CD4-positive, alpha-beta T cell (primary cell): Measurements from ENCODE around the gene MSGN1. TPM values are rescaled to one million over a fixed set of nuclear protein-coding genes. Genes with fewer than 3 reads are reported as not detected.

ENCODE experiments used
- ATAC-seq: fragments of 200-7000 bp; cut with Tn5 transposase; one replicate; pipeline ENCODE4 v1.10.0; 2022; ENCODE audit warnings: mild to moderate bottlenecking; ENCODE audit not compliant: poor library complexity
- CTCF ChIA-PET: fragments of 350-600 bp; sonication (Branson Sonifier 250); formaldehyde crosslinking; loops from one replicate; lab custom pipeline; 2021; ENCODE audit warnings: antibody characterized with exemption, inconsistent platforms; lab: Charles Lee
- POLR2A ChIA-PET: fragments of 350-600 bp; sonication (Branson Sonifier 250); formaldehyde crosslinking; loops from one replicate; lab custom pipeline; 2021; ENCODE audit warnings: antibody characterized with exemption, inconsistent platforms; lab: Charles Lee
- DNase-seq, 14 experiments: peaks; one replicate each; pipeline ENCODE4 v3.0.0-alpha.2; 2013 to 2020; ENCODE audit warnings: mixed read lengths in 2 of 14
- H3K27ac ChIP-seq, 2 donors: one replicate each; pipeline versions ENCODE4 v1.5.1 to v1.7.0; 2013; ENCODE audit warnings: low read length in 2 of 2, low read depth in 1 of 2, mild to moderate bottlenecking in 1 of 2
- H3K27me3 ChIP-seq, 2 experiments: 1 replicate in 1 of 2; 2 replicates in 1 of 2; pipeline versions ENCODE4 v1.6.1 to v1.7.0; 2013; ENCODE audit warnings: low read length in 2 of 2, control low read depth in 1 of 2, mild to moderate bottlenecking in 1 of 2, moderate library complexity in 1 of 2; ENCODE audit not compliant: insufficient read depth in 2 of 2, control insufficient read depth in 1 of 2
- H3K36me3 ChIP-seq: one replicate; pipeline ENCODE4 v1.6.1; 2013; ENCODE audit warnings: low read length, control low read depth; ENCODE audit not compliant: insufficient read depth
- H3K4me1 ChIP-seq: one replicate; pipeline ENCODE4 v1.6.1; 2013; ENCODE audit warnings: low read length, control low read depth; ENCODE audit not compliant: insufficient read depth
- H3K4me3 ChIP-seq: one replicate; pipeline ENCODE4 v1.5.1; 2013; ENCODE audit warnings: mild to moderate bottlenecking, low read length, moderate library complexity
- H3K9me3 ChIP-seq, 2 experiments: 1 replicate in 1 of 2; 2 replicates in 1 of 2; pipeline versions ENCODE4 v1.6.1 to v1.7.0; 2013; ENCODE audit warnings: low read length in 2 of 2, mild to moderate bottlenecking in 2 of 2, control low read depth in 1 of 2, moderate library complexity in 1 of 2; ENCODE audit not compliant: control insufficient read depth in 1 of 2, insufficient read depth in 1 of 2
- H3K27ac Mint-ChIP-seq: one replicate; pipeline ENCODE4 v1.8.0; 2020; ENCODE audit warnings: mixed read lengths
- H3K27me3 Mint-ChIP-seq: one replicate; pipeline ENCODE4 v1.8.0; 2021; ENCODE audit warnings: mixed read lengths
- H3K36me3 Mint-ChIP-seq: one replicate; pipeline ENCODE4 v1.8.0; 2021; ENCODE audit warnings: low read depth, mixed read lengths
- H3K4me1 Mint-ChIP-seq: one replicate; pipeline ENCODE4 v1.8.0; 2021; ENCODE audit warnings: low read depth, mixed read lengths
- H3K4me3 Mint-ChIP-seq: one replicate; pipeline ENCODE4 v1.8.0; 2020; ENCODE audit warnings: mild to moderate bottlenecking, mixed read lengths
- H3K9me3 Mint-ChIP-seq: one replicate; pipeline ENCODE4 v1.8.0; 2020; ENCODE audit warnings: mixed read lengths
- CTCF ChIP-seq: fragments of 200-600 bp; IDR thresholded peaks from one replicate; pipeline ENCODE4 v1.8.0; 2022; ENCODE audit warnings: antibody characterized with exemption, mild to moderate bottlenecking
- intact Hi-C, 2 experiments: fragments of 100-400 bp; cut with DNase I in 1 of 2; cut with micrococcal nuclease in 1 of 2; formaldehyde crosslinking; loops; one replicate each; pipeline versions ENCODE4 v1.15.1 to v1.9.0; 2023 to 2025; cut with DNase I, micrococcal nuclease
- total RNA-seq, 174 experiments: library from RNA in 2 of 174; stranded (reverse) in 2 of 174; gene quantifications; one replicate each; pipeline ENCODE4 v1.2.3 and lab custom pipeline; 2021 to 2026

MSGN1 gene
- total RNA-seq, 2 experiments from 2014 or later = not detected

- no peak for DNase-seq
- ChIA-PET POLR2A (no interaction called here), CTCF (no interaction called here)
Measured at GRCh38 chr2:17786727-17787126, 29.5 kb upstream of the MSGN1 start.

DNA sequence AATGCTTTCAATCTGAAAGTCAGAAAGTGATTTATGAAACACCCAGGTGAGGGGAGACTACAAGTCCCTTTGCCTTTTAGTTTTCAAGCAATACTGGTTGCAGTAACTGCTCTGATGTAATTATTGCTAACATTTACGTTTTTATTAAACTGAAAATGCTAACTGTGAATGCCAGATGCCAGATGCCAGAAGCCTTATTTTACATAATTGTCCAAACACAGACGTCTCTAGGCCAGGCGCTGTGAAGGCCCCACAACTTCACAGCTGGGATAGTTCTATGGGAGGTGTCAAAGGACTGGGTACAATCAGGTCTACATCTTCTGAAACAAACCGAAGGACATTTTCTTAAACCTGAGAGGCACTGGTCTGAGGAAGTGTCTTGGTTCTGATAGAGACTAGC lies 27.5 kb upstream of the MSGN1 start:
- no peaks in the 10 kb centered on the region for H3K36me3 Mint-ChIP-seq
- DNase-seq = no peak
- Histone ChIP-seq H3K4me1 (no peaks in the 10 kb centered on the region), H3K27ac (no peak overlapping the region), H3K27me3 (peaks cover 0 to 11% of the 10 kb centered on the region in 2 experiments), H3K36me3 (no peaks in the 10 kb centered on the region), H3K4me3 (no peak overlapping the region), H3K9me3 (peaks cover 0 to 6% of the 10 kb centered on the region in 2 experiments)
- no peak for TF ChIP-seq CTCF
- H3K9me3 Mint-ChIP-seq = no peaks in the 10 kb centered on the region
- CTCF ChIA-PET = no interaction called here
- H3K4me3 Mint-ChIP-seq = no peak overlapping the region
- POLR2A ChIA-PET = no interaction called here
- peaks cover 31% of the 10 kb centered on the region for H3K27me3 Mint-ChIP-seq
- no peak overlapping the region for H3K27ac Mint-ChIP-seq
- no peaks in the 10 kb centered on the region for H3K4me1 Mint-ChIP-seq
- no peak for ATAC-seq
- intact Hi-C loops = no loop called here

More at GRCh38 chr2:17786727-17787126, 29.5 kb upstream of the MSGN1 start:
- peaks cover 0 to 3% of the 10 kb centered on the region in 2 experiments for H3K27me3 ChIP-seq
- H3K4me1 ChIP-seq = no peaks in the 10 kb centered on the region
- Mint-ChIP-seq H3K4me1 (no peaks in the 10 kb centered on the region), H3K27me3 (peaks cover 12% of the 10 kb centered on the region), H3K27ac (no peak overlapping the region), H3K9me3 (no peaks in the 10 kb centered on the region), H3K4me3 (no peak overlapping the region), H3K36me3 (peaks cover 4% of the 10 kb centered on the region)
- no peak overlapping the region for H3K27ac ChIP-seq
- intact Hi-C loops = no loop called here
- no peak for TF ChIP-seq CTCF
- no peak for ATAC-seq
- H3K4me3 ChIP-seq = no peak overlapping the region
- peaks cover 0 to 6% of the 10 kb centered on the region in 2 experiments for H3K9me3 ChIP-seq
- H3K36me3 ChIP-seq = no peaks in the 10 kb centered on the region

DNA sequence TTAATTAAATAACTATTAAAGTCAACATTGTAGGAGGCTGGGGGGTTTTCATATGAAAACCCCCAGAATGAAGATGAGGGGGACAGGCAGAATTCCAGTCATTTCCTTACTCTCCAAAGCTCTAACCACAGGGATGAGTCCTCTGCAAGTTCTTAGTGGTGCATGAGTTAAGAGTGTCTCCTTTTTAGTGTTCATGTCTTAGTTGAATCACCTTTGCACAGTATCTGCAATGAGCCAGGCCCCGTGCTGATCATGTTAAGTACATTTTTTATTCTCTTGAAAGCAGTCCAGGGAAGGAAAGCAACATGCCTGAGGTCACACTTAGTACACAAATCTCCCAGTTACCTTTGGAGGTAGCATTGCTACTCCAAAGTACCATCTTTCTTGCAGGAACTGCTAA lies 25.7 kb upstream of the MSGN1 start:
- no peak for ATAC-seq
- Mint-ChIP-seq H3K27me3 (peaks cover 37% of the 10 kb centered on the region), H3K27ac (no peak overlapping the region), H3K36me3 (no peaks in the 10 kb centered on the region), H3K9me3 (no peaks in the 10 kb centered on the region), H3K4me1 (no peaks in the 10 kb centered on the region), H3K4me3 (no peak overlapping the region)
- Histone ChIP-seq H3K9me3 (peaks cover 0 to 1% of the 10 kb centered on the region in 2 experiments), H3K4me1 (no peaks in the 10 kb centered on the region), H3K36me3 (no peaks in the 10 kb centered on the region), H3K4me3 (no peak overlapping the region), H3K27ac (no peak overlapping the region), H3K27me3 (peaks cover 0 to 17% of the 10 kb centered on the region in 2 experiments)
- DNase-seq = no peak
- intact Hi-C loops = no loop called here
- CTCF ChIA-PET = no interaction called here
- TF ChIP-seq CTCF = no peak
- POLR2A ChIA-PET = no interaction called here
